ENCODE measurements around the gene PUS3.

PUS3 gene

DNA sequence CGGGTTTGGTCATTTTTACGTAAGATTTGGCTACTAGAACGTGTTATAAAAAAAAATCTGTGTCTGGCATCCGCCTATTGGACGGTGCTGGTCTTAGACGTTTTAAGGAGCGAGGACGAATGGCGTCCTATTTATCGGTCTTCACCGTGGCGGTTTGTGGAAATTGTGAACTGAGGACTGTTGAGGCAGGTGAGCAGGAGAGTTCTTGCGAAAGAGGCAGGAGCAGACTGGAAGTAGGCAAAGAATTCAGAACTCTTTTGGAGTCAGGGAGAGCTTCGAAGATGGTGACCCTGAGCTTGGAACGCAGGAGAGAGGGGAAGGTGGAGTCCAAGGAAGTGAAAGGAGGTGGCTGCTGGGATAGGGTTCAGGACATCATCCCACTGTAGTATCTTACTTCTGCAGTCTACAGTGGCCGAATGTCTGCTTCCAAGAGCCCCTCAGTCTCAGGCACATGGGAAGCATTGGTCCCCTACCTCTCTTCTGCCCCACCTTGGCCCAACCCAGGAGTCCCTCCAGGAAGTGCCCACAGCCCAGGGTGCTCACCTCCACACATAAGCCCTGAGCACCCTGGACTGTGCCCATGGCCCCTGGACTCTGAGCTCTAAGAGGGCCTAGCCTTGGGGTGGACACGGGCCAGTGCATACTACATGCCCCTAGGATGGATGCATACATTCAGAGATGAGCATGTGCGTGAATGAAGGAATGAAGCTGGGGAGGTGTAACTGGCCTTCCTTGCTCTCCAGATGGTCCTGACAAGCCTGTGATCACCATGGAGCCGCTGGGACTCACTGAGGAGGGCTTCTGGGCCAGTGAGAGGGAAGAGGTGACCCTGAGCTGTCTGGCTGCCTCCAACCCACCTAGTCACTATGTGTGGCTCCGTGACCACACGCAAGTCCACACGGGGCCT, 46.5 kb upstream of the PUS3 start:
- DNase-seq = no peak
- Histone ChIP-seq H3K27me3 (peaks cover 0 to 18% of the 10 kb centered on the region in 2 donors), H3K9me3 (no peaks in the 10 kb centered on the region), H3K4me3 (no peak overlapping the region), H3K27ac (no peak overlapping the region), H3K36me3 (no peaks in the 10 kb centered on the region), H3K4me1 (peaks cover 0 to 7% (median 0%) of the 10 kb centered on the region in 4 donors)
- TF ChIP-seq, protein P1, sequence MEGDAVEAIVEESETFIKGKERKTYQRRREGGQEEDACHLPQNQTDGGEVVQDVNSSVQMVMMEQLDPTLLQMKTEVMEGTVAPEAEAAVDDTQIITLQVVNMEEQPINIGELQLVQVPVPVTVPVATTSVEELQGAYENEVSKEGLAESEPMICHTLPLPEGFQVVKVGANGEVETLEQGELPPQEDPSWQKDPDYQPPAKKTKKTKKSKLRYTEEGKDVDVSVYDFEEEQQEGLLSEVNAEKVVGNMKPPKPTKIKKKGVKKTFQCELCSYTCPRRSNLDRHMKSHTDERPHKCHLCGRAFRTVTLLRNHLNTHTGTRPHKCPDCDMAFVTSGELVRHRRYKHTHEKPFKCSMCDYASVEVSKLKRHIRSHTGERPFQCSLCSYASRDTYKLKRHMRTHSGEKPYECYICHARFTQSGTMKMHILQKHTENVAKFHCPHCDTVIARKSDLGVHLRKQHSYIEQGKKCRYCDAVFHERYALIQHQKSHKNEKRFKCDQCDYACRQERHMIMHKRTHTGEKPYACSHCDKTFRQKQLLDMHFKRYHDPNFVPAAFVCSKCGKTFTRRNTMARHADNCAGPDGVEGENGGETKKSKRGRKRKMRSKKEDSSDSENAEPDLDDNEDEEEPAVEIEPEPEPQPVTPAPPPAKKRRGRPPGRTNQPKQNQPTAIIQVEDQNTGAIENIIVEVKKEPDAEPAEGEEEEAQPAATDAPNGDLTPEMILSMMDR (IDR thresholded peaks at IDR 0.05) = no peak
- intact Hi-C loops (cut with DNase I; ENCODE audit: low total_unique reads) = no loop called here

DNA sequence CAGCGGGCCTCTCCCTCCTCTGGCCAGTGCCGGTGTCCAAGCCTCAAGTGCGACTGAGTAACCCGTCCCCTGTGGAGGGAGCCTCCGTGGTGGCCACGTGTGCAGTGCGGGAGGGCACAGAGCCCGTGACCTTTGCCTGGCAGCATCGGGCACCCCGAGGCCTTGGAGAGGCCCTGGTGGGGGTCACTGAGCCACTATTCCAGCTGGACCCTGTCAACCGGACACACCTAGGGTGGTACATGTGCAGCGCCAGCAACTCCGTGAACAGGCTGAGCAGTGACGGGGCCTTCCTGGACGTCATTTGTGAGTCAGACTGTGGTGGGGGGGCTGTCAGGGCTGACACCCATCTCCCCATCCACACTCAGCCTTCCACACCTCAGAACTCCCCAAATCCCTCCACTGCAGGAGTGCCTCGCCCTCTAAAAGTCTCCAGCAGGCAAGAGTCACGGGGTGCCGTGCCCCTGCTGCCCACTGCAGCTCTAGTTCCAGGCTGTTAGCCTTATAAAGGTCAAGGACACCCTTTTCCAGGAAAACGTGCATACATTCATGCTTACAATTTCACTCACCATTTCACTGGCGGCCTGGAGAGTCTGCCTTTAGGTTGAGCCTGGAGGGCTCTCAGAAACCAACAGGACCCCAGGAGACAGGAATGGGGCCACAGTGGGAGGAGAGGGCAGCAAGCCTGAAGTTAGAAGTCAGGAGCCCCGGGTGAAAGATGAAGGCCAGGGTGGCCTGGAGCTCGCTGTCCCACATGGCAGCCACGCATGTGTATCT, 45.5 kb upstream of the PUS3 start:
- Histone ChIP-seq H3K27me3 (peaks cover 0 to 21% of the 10 kb centered on the region in 2 donors), H3K9me3 (no peaks in the 10 kb centered on the region), H3K4me3 (no peak overlapping the region), H3K27ac (no peak overlapping the region), H3K36me3 (no peaks in the 10 kb centered on the region), H3K4me1 (peaks cover 0 to 7% (median 0%) of the 10 kb centered on the region in 4 donors)
- peak in 1 of 2 donors; percentile 60 for DNase-seq
- TF ChIP-seq, protein P1 (IDR thresholded peaks at IDR 0.05) = no peak
- intact Hi-C loops (cut with DNase I; ENCODE audit: low total_unique reads) = no loop called here

DNA sequence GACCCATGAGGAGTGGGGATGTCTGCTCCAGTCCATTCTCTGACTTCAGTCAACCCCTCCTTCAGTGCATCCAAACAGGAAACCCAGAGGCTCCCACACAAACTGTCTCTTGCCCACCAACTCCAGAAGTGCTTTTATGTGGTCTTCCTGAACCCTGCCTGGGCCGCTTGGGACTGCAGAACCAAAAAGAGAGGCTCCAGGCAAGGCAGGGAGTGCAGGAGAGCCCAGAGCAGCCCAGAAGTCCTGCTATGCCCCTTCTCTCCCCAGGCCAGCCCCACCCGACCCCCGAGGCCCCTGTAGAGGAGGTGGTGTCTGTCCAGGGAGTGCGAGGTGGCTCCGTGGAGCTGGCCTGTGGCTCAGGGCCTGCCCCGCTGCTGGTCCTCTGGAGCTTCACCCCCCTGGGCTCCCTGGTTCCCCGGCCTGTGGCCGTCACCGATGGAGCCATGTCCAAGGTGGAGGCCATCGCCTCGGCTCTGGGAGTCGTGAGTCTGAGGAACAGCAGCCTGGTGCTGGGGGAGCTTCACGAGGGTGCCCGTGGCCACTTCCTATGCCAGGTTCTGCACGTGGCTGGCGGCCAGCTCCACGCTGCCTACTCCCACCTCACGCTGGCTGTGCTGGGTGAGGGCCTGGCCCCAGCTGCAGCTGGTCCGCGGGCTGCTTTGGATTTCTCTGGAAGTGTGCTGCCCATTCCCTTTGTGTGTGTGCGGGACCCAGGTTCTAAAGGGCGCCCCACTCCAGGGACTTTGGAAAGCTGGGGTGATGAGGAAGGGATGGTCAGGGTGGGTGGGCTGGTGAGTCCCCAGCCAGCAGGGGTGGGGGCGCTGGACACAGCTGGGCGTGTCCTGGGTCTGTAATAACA, 44.6 kb upstream of the PUS3 start:
- no peaks in the 10 kb centered on the region for H3K9me3 ChIP-seq
- intact Hi-C loops (cut with DNase I; ENCODE audit: low total_unique reads) = no loop called here
- H3K27ac ChIP-seq = no peak overlapping the region
- no peaks in the 10 kb centered on the region for H3K36me3 ChIP-seq
- no peak overlapping the region for H3K4me3 ChIP-seq
- TF ChIP-seq, protein P1 (IDR thresholded peaks at IDR 0.05) = no peak
- DNase-seq = peak in 1 of 2 donors; percentile 60
- peaks cover 0 to 21% of the 10 kb centered on the region in 2 donors for H3K27me3 ChIP-seq
- peaks cover 0 to 7% (median 0%) of the 10 kb centered on the region in 4 donors for H3K4me1 ChIP-seq

DNA sequence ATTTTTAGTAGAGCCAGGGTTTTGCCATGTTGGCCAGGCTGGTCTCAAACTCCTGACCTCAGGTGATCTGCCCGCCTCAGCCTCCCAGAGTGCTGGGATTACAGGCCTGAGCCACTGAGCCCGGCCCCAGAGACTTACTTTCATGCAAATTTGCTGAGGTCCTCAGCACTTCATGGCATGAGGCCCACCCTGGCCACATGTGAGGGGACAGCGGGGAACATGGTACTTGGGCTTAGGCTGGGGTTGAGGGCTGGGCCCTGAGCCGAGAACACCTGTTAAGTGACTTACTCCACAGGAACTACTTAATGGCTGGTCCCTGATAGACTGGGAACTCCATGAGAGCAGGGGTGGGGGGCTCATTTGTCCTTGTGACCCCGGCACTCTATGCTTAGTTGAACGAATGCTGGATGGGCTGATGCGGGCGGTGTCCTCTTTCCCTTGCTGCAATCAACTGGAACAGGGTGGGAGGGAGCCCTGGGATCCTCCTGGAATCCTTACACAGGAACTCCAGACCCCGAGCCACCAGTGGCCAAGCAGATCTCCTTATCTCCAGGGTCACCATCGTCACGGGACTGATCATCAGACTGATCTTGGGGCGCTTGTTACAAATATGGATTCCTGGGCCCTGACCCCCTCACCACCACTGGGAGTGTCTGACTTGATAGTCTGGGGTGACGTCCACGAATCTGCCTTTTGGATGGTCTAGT, 43.9 kb upstream of the PUS3 start:
- no peak overlapping the region for H3K27ac ChIP-seq
- peak in 1 of 2 donors; percentile 45 for DNase-seq
- peaks cover 0 to 7% (median 0%) of the 10 kb centered on the region in 4 donors for H3K4me1 ChIP-seq
- no peak overlapping the region for H3K4me3 ChIP-seq
- H3K9me3 ChIP-seq = no peaks in the 10 kb centered on the region
- no peaks in the 10 kb centered on the region for H3K36me3 ChIP-seq
- intact Hi-C loops (cut with DNase I; ENCODE audit: low total_unique reads) = no loop called here
- TF ChIP-seq, protein P1 (IDR thresholded peaks at IDR 0.05) = no peak
- H3K27me3 ChIP-seq = peaks cover 0 to 24% of the 10 kb centered on the region in 2 donors

Measured in tibial artery (tissue), 4 donors.